Mesendoderm (in vitro differentiated cells): ENCODE measurements around the gene MAPT.
"Not testable (repeated sequence)": the region's sequence is repeated elsewhere in the genome, so short reads cannot be mapped to it uniquely, and the experiment has no call there.

ENCODE experiments used
- DNase-seq: peaks from one replicate; pipeline ENCODE4 v3.0.0; 2013
- H2AK5ac ChIP-seq: 2 replicates; pipeline ENCODE4 v1.6.1; 2013; ENCODE audit warnings: low read length, inconsistent platforms
- H2BK120ac ChIP-seq: 2 replicates; pipeline ENCODE4 v1.6.1; 2013; ENCODE audit warnings: low read depth, mild to moderate bottlenecking, low read length, moderate library complexity, mixed read lengths
- H2BK15ac ChIP-seq: replicated peaks from 2 replicates; pipeline ENCODE4 v1.6.1; 2013; ENCODE audit warnings: low read depth, mild to moderate bottlenecking, moderate library complexity
- H2BK5ac ChIP-seq: 2 replicates; pipeline ENCODE4 v1.6.1; 2013; ENCODE audit warnings: low read length, inconsistent platforms
- H3K18ac ChIP-seq: 2 replicates; pipeline ENCODE4 v1.6.1; 2013; ENCODE audit warnings: mild to moderate bottlenecking, low read length, mixed read lengths
- H3K23ac ChIP-seq: one replicate; pipeline ENCODE4 v1.6.1; 2013; ENCODE audit warnings: low read length
- H3K27ac ChIP-seq: 2 replicates; pipeline ENCODE4 v1.5.1; 2013; ENCODE audit warnings: low read depth, mild to moderate bottlenecking, inconsistent platforms, low read length, moderate library complexity
- H3K27me3 ChIP-seq: 2 replicates; pipeline ENCODE4 v1.6.1; 2013; ENCODE audit warnings: low read length, control low read depth, mild to moderate bottlenecking, inconsistent platforms; ENCODE audit not compliant: insufficient read depth, poor library complexity
- H3K36me3 ChIP-seq: 2 replicates; pipeline ENCODE4 v1.6.1; 2013; ENCODE audit warnings: low read length, inconsistent platforms; ENCODE audit not compliant: control insufficient read depth, insufficient read depth
- H3K4ac ChIP-seq: one replicate; pipeline ENCODE4 v1.6.1; 2013; ENCODE audit warnings: low read depth, mild to moderate bottlenecking, low read length, moderate library complexity
- H3K4me1 ChIP-seq: 2 replicates; pipeline ENCODE4 v1.6.1; 2013; ENCODE audit warnings: low read depth, low read length, inconsistent platforms; ENCODE audit not compliant: control insufficient read depth
- H3K4me2 ChIP-seq: 2 replicates; pipeline ENCODE4 v1.6.1; 2013; ENCODE audit warnings: low read length
- H3K4me3 ChIP-seq: 2 replicates; pipeline ENCODE4 v1.5.1; 2013; ENCODE audit warnings: mild to moderate bottlenecking, low read length
- H3K56ac ChIP-seq: one replicate; pipeline ENCODE4 v1.6.1; 2013; ENCODE audit warnings: low read length
- H3K79me1 ChIP-seq: 2 replicates; pipeline ENCODE4 v1.6.1; 2013; ENCODE audit warnings: low read length, inconsistent platforms
- H3K79me2 ChIP-seq: 2 replicates; pipeline ENCODE4 v1.6.1; 2013; ENCODE audit warnings: mild to moderate bottlenecking, low read length; ENCODE audit not compliant: control insufficient read depth, insufficient read depth
- H3K9ac ChIP-seq: 2 replicates; pipeline ENCODE4 v1.6.1; 2013; ENCODE audit warnings: low read length, inconsistent platforms
- H4K5ac ChIP-seq: one replicate; pipeline ENCODE4 v1.6.1; 2013; ENCODE audit warnings: low read length
- H4K8ac ChIP-seq: one replicate; pipeline ENCODE4 v1.6.1; 2013; ENCODE audit warnings: low read depth, mild to moderate bottlenecking, control low read depth, low read length, moderate library complexity
- WGBS: extraction: QIAGEN DNeasy Blood & Tissue Kit; methylation state at CpG from one replicate; pipeline ENCODE4 v1.1.7; 2013; ENCODE audit warnings: low lambda C conversion rate, missing lambda C conversion rate; ENCODE audit not compliant: insufficient coverage; ENCODE audit errors: extremely low coverage; 5-methylcytosine and 5-hydroxymethylcytosine counted together

The MAPT gene

DNA sequence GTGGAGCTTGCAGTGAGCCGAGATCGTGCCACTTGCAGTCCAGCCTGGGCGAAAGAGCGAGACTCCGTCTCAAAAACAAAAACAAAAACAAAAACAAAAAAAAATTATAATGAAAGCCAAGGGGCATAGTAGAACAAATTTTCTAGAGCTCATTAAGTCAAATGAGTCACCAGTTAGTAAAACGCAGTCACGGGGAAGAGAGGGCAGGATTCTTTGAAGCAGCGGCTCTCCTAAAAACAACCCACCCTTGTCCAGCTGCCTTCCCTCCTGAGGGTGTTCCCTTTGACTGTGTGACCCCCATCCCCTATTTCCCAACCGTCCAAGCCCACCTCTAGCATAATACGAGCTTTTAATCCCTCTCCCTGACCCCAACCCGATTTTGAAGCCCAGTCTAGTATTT is 60.6 kb downstream of the MAPT start:
- H3K79me1 ChIP-seq = no peaks in the 10 kb centered on the region
- DNase-seq = no peak
- no peak overlapping the region for H2AK5ac ChIP-seq
- no peaks in the 10 kb centered on the region for H3K79me2 ChIP-seq
- H3K56ac ChIP-seq = no peak overlapping the region
- no peak overlapping the region for H2BK15ac ChIP-seq
- H4K5ac ChIP-seq = no peak overlapping the region
- H4K8ac ChIP-seq = no peak overlapping the region
- H3K27me3 ChIP-seq = no peaks in the 10 kb centered on the region
- no peaks in the 10 kb centered on the region for H3K36me3 ChIP-seq
- no peak overlapping the region for H3K4me3 ChIP-seq
- H3K27ac ChIP-seq = no peak overlapping the region
- no peak overlapping the region for H3K18ac ChIP-seq
- no peak overlapping the region for H3K23ac ChIP-seq
- no CpG with 5 or more reads among the region's 11 CpGs for WGBS
- no peak overlapping the region for H2BK120ac ChIP-seq
- H3K9ac ChIP-seq = no peak overlapping the region
- H2BK5ac ChIP-seq = no peak overlapping the region
- no peak overlapping the region for H3K4me2 ChIP-seq
- no peak overlapping the region for H3K4ac ChIP-seq
- peaks cover 5% of the 10 kb centered on the region for H3K4me1 ChIP-seq

DNA sequence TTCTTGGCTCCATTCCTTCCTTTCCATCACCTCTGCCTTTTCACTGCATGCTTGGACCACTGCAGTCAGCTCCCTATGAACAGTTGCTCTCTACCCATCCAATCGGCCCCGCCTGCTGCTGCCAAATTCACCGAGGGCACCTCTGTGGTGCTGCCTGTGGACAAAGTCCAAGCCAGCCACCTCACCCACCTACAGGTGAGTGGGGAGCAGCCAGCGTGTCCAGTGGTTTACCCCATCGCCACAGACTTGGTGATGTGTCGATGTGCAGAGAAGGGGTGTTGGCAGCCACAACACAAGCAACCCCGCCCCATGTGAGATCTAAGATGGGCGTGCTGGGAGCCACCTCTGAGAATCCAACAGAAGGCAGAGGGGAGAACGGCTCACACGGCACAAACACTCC is 61.0 kb downstream of the MAPT start:
- Histone ChIP-seq H3K4ac (no peak overlapping the region), H3K23ac (no peak overlapping the region), H2BK5ac (no peak overlapping the region), H3K79me2 (no peaks in the 10 kb centered on the region), H3K56ac (no peak overlapping the region), H3K27me3 (no peaks in the 10 kb centered on the region), H3K18ac (no peak overlapping the region), H3K4me3 (no peak overlapping the region), H3K4me2 (no peak overlapping the region), H2AK5ac (no peak overlapping the region), H4K8ac (no peak overlapping the region), H3K36me3 (no peaks in the 10 kb centered on the region), H3K9ac (no peak overlapping the region), H3K79me1 (no peaks in the 10 kb centered on the region), H2BK15ac (no peak overlapping the region), H3K4me1 (peaks cover 5% of the 10 kb centered on the region), H4K5ac (no peak overlapping the region), H2BK120ac (no peak overlapping the region), H3K27ac (no peak overlapping the region)
- DNase-seq = no peak
- no CpG with 5 or more reads among the region's 10 CpGs for WGBS

DNA sequence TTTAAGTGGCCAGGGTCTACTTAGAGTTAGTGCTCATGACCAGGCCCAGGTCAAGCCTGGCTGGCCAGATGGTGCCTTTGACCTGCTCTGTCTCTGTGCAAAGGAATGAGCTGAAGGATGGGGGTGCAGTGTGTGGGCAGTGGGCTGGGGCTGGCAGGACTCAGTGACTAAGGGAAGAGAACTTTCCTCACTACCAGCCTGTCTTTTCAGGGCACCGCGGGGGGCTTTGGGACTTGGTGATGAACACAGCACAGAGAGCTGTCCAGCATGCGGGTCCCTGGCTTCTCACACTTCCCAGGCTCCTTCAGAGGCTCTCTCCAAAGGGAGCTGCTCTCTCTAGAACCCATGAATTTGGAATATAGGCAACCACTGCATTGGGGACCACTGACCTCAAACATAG is 61.7 kb downstream of the MAPT start:
- Histone ChIP-seq H3K56ac (no peak overlapping the region), H4K5ac (no peak overlapping the region), H3K4me1 (peaks cover 5% of the 10 kb centered on the region), H3K4me2 (no peak overlapping the region), H3K27ac (no peak overlapping the region), H3K9ac (no peak overlapping the region), H3K4ac (no peak overlapping the region), H2AK5ac (no peak overlapping the region), H3K18ac (no peak overlapping the region), H2BK15ac (no peak overlapping the region), H3K79me2 (no peaks in the 10 kb centered on the region), H3K79me1 (no peaks in the 10 kb centered on the region), H3K27me3 (no peaks in the 10 kb centered on the region), H2BK120ac (no peak overlapping the region), H3K23ac (no peak overlapping the region), H2BK5ac (no peak overlapping the region), H4K8ac (no peak overlapping the region), H3K4me3 (no peak overlapping the region), H3K36me3 (no peaks in the 10 kb centered on the region)
- DNase-seq = no peak
- no CpG with 5 or more reads among the region's 3 CpGs for WGBS

DNA sequence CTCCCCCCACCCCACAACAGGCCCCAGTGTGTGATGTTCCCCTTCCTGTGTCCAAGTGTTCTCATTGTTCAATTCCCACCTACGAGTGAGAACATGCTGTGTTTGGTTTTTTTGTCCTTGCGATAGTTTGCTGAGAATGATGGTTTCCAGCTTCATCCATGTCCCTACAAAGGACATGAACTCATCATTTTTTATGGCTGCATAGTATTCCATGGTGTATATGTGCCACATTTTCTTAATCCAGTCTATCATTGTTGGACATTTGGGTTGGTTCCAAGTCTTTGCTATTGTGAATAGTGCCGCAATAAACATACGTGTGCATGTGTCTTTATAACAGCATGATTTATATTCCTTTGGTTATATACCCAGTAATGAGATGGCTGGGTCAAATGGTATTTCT is 62.4 kb downstream of the MAPT start:
- not testable (repeated sequence) for H3K4me1 ChIP-seq, H2BK5ac ChIP-seq, H2BK15ac ChIP-seq, H3K27ac ChIP-seq, H3K4me3 ChIP-seq, H3K56ac ChIP-seq, H2BK120ac ChIP-seq, H3K27me3 ChIP-seq, H2AK5ac ChIP-seq, DNase-seq, H3K79me2 ChIP-seq, H3K23ac ChIP-seq, H3K18ac ChIP-seq, H4K5ac ChIP-seq, H4K8ac ChIP-seq, H3K4me2 ChIP-seq, H3K36me3 ChIP-seq, H3K79me1 ChIP-seq, H3K9ac ChIP-seq, H3K4ac ChIP-seq
- no CpG with 5 or more reads among the region's 4 CpGs for WGBS

DNA sequence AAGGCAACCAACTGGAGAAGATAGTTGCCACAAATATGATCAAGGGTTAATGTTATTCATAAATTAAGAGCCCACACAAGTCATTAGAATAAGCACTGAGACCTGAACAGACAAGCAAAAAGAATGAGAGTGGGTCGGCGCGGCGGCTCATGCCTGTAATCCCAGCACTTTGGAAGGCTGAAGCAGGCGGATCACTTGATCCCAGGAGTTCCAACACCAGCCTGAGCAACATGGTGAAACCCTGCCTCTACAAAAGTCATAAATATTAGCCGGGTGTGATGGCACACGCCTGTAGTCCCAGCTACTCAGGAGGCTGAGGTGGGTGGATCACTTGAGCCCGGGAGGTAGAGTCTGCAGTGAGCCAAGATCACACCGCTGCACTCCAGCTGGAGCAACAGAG is 64.0 kb downstream of the MAPT start:
- no CpG with 5 or more reads among the region's 9 CpGs for WGBS
- H4K5ac ChIP-seq = no peak overlapping the region

GRCh38 chr17:45958994-45959665 is 64.8 kb downstream of the MAPT start:
- H3K9ac ChIP-seq = no peak overlapping the region
- H3K56ac ChIP-seq = no peak overlapping the region
- H3K79me2 ChIP-seq = no peaks in the 10 kb centered on the region
- no peak overlapping the region for H3K18ac ChIP-seq
- H3K79me1 ChIP-seq = no peaks in the 10 kb centered on the region
- H3K4me1 ChIP-seq = no peaks in the 10 kb centered on the region
- H3K23ac ChIP-seq = no peak overlapping the region
- no peak overlapping the region for H3K27ac ChIP-seq
- H2AK5ac ChIP-seq = no peak overlapping the region
- H3K27me3 ChIP-seq = no peaks in the 10 kb centered on the region
- no peak overlapping the region for H4K8ac ChIP-seq
- no CpG with 5 or more reads among the region's 9 CpGs for WGBS
- H4K5ac ChIP-seq = no peak overlapping the region
- H3K4me3 ChIP-seq = no peak overlapping the region
- no peaks in the 10 kb centered on the region for H3K36me3 ChIP-seq
- no peak for DNase-seq
- H2BK120ac ChIP-seq = no peak overlapping the region
- no peak overlapping the region for H2BK15ac ChIP-seq
- H3K4ac ChIP-seq = no peak overlapping the region
- H2BK5ac ChIP-seq = no peak overlapping the region
- no peak overlapping the region for H3K4me2 ChIP-seq

More for the DNA sequence above, 64.0 kb downstream of the MAPT start:
- no peak overlapping the region for H3K27ac ChIP-seq
- no peaks in the 10 kb centered on the region for H3K36me3 ChIP-seq
- no peak for DNase-seq
- H3K56ac ChIP-seq = no peak overlapping the region
- H3K9ac ChIP-seq = no peak overlapping the region
- H3K79me2 ChIP-seq = no peaks in the 10 kb centered on the region
- H3K18ac ChIP-seq = no peak overlapping the region
- no peaks in the 10 kb centered on the region for H3K27me3 ChIP-seq
- H2BK120ac ChIP-seq = no peak overlapping the region
- no peak overlapping the region for H3K23ac ChIP-seq
- no peak overlapping the region for H3K4ac ChIP-seq
- no peaks in the 10 kb centered on the region for H3K4me1 ChIP-seq
- H2AK5ac ChIP-seq = no peak overlapping the region
- no peak overlapping the region for H3K4me2 ChIP-seq
- no peak overlapping the region for H2BK15ac ChIP-seq
- H3K4me3 ChIP-seq = no peak overlapping the region
- no peak overlapping the region for H2BK5ac ChIP-seq
- H4K8ac ChIP-seq = no peak overlapping the region
- H3K79me1 ChIP-seq = no peaks in the 10 kb centered on the region
